HG03457 (cell line): ENCODE measurements around the gene LSP1.

Source experiments
- ATAC-seq: cut with Tn5 transposase; IDR thresholded peaks from one replicate; pipeline ENCODE4 v1.9.1; 2021; ENCODE audit warnings: moderate number of reproducible peaks; ENCODE audit not compliant: unreplicated experiment

Gene LSP1

GRCh38 chr11:1926156-1927025 lies 73.5 kb downstream of the LSP1 start:
- no peak for ATAC-seq

GRCh38 chr11:1927026-1927847 lies 74.4 kb downstream of the LSP1 start:
- ATAC-seq: no peak

GRCh38 chr11:1927848-1928469 lies 75.1 kb downstream of the LSP1 start:
- no peak for ATAC-seq

- no peak for ATAC-seq
These were observed 75.6 kb downstream of the LSP1 start for GRCh38 chr11:1928470-1928890.

- ATAC-seq: no peak
These were observed 76.1 kb downstream of the LSP1 start for GRCh38 chr11:1928891-1929541.

GRCh38 chr11:1929621-1930461 lies 77.0 kb downstream of the LSP1 start:
- no peak for ATAC-seq

GRCh38 chr11:1930462-1930830 lies 77.6 kb downstream of the LSP1 start:
- ATAC-seq: no peak

- ATAC-seq: no peak
These were observed 78.6 kb downstream of the LSP1 start for GRCh38 chr11:1931341-1932104.

- no peak for ATAC-seq
These were observed 79.2 kb downstream of the LSP1 start for GRCh38 chr11:1932105-1932480.

GRCh38 chr11:1932681-1933080 lies 79.8 kb downstream of the LSP1 start:
- no peak for ATAC-seq

- no peak for ATAC-seq
These were observed 80.8 kb downstream of the LSP1 start for GRCh38 chr11:1933416-1934334.

GRCh38 chr11:1934335-1935155 lies 81.7 kb downstream of the LSP1 start:
- no peak for ATAC-seq

- no peak for ATAC-seq
These were observed 82.5 kb downstream of the LSP1 start for GRCh38 chr11:1935156-1936071.

GRCh38 chr11:1936072-1936780 lies 83.3 kb downstream of the LSP1 start:
- ATAC-seq: no peak

- no peak for ATAC-seq
These were observed 84.1 kb downstream of the LSP1 start for GRCh38 chr11:1936781-1937615.
